Activated B cell treated with CpG ODN at 0.5 μM for 24 hours (primary cell): ENCODE results near the gene PRKN. TPM values are rescaled to one million over a fixed set of nuclear protein-coding genes. Genes with fewer than 3 reads are reported as not detected.

ENCODE experiments used
- ATAC-seq: fragments of 200-7000 bp; cut with Tn5 transposase; one replicate; pipeline ENCODE4 v1.10.0; 2021; ENCODE audit warnings: low read depth, mild to moderate bottlenecking, moderate library complexity
- CTCF ChIA-PET: fragments of 350-600 bp; sonication (Branson Sonifier 250); formaldehyde crosslinking; loops from one replicate; lab custom pipeline; 2021; ENCODE audit warnings: antibody characterized with exemption; lab: Charles Lee
- POLR2A ChIA-PET: fragments of 350-600 bp; sonication (Branson Sonifier 250); formaldehyde crosslinking; loops from one replicate; lab custom pipeline; 2021; ENCODE audit warnings: antibody characterized with exemption; lab: Charles Lee
- DNase-seq: peaks from one replicate; pipeline ENCODE4 v3.0.0; 2022
- H3K27ac Mint-ChIP-seq: one replicate; pipeline ENCODE4 v1.8.0; 2020; ENCODE audit warnings: mixed read lengths
- H3K27me3 Mint-ChIP-seq: one replicate; pipeline ENCODE4 v1.8.0; 2021; ENCODE audit warnings: mixed read lengths
- H3K36me3 Mint-ChIP-seq: one replicate; pipeline ENCODE4 v1.8.0; 2021; ENCODE audit warnings: low read depth, mixed read lengths
- H3K4me1 Mint-ChIP-seq: one replicate; pipeline ENCODE4 v1.8.0; 2021; ENCODE audit warnings: mixed read lengths
- H3K4me3 Mint-ChIP-seq: one replicate; pipeline ENCODE4 v1.8.0; 2020; ENCODE audit warnings: mild to moderate bottlenecking, mixed read lengths
- H3K9me3 Mint-ChIP-seq: one replicate; pipeline ENCODE4 v1.8.0; 2020; ENCODE audit warnings: mixed read lengths
- intact Hi-C: fragments of 100-400 bp; cut with micrococcal nuclease; formaldehyde crosslinking; loops from one replicate; pipeline ENCODE4 v1.15.1; 2024
- total RNA-seq: library from RNA; stranded (reverse); gene quantifications from 2 replicates; pipeline ENCODE4 v1.2.3, GENCODE V29; 2022
- TF ChIP-seq, protein P1 (sequence below): fragments of 200-600 bp; IDR thresholded peaks from one replicate; pipeline ENCODE4 v1.8.0; 2022; ENCODE audit warnings: antibody characterized with exemption, mild to moderate bottlenecking

PRKN gene
- total RNA-seq, 1 donor from 2014 or later = 2.3 TPM

DNA sequence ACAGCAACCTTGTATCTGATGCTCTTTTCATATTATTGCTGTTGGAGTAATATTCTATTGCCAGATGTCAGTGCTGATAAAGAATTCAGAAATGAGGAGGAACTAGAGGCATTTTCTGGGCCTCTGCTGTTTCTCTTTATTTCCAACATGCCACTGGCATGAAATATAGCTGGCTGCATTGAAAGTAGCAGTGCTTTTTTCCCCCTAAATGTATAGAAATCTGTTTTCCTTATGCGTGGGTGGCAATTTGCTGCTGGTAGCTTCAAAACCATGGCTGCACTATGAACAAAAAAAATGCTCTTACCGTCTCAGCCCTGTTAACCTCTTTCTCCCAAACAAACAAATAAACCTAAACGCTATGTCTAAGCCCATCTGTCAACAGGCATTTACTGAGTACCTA lies 1011.4 kb downstream of the PRKN start:
- Mint-ChIP-seq H3K4me3 (no peak overlapping the region), H3K9me3 (no peaks in the 10 kb centered on the region)

DNA sequence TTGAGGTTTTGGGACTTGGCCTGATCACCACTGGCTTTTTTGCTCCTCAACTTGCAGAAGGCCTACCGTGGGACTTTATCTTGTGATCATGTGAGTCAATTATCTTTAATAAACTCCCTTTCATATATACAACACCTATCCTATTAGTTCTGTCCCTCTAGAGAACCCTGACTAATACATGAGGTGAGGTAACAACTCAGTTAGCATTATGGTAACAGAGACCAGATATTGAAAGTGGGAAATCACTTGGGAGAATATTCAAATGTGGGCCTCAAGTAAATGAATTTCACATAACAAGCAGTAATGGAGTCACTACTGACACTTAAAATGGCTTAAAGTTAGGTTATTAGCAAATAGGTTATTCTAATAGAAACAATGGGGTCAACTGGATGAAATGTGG lies 1015.6 kb downstream of the PRKN start:
- ChIA-PET POLR2A (no interaction called here), CTCF (no interaction called here)
- Mint-ChIP-seq H3K4me3 (no peak overlapping the region), H3K4me1 (no peaks in the 10 kb centered on the region), H3K9me3 (no peaks in the 10 kb centered on the region), H3K27me3 (no peaks in the 10 kb centered on the region), H3K27ac (no peak overlapping the region), H3K36me3 (no peaks in the 10 kb centered on the region)
- ATAC-seq (no peak), DNase-seq (no peak)
- intact Hi-C loops = no loop called here
- TF ChIP-seq, protein P1, sequence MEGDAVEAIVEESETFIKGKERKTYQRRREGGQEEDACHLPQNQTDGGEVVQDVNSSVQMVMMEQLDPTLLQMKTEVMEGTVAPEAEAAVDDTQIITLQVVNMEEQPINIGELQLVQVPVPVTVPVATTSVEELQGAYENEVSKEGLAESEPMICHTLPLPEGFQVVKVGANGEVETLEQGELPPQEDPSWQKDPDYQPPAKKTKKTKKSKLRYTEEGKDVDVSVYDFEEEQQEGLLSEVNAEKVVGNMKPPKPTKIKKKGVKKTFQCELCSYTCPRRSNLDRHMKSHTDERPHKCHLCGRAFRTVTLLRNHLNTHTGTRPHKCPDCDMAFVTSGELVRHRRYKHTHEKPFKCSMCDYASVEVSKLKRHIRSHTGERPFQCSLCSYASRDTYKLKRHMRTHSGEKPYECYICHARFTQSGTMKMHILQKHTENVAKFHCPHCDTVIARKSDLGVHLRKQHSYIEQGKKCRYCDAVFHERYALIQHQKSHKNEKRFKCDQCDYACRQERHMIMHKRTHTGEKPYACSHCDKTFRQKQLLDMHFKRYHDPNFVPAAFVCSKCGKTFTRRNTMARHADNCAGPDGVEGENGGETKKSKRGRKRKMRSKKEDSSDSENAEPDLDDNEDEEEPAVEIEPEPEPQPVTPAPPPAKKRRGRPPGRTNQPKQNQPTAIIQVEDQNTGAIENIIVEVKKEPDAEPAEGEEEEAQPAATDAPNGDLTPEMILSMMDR = no peak

More for the DNA sequence above, 1011.4 kb downstream of the PRKN start:
- H3K27ac Mint-ChIP-seq = no peak overlapping the region
- POLR2A ChIA-PET = no interaction called here
- intact Hi-C loops = no loop called here
- DNase-seq (no peak), ATAC-seq (no peak)
- TF ChIP-seq, protein P1 = no peak
- H3K36me3 Mint-ChIP-seq = no peaks in the 10 kb centered on the region
- no peaks in the 10 kb centered on the region for H3K4me1 Mint-ChIP-seq
- no peaks in the 10 kb centered on the region for H3K27me3 Mint-ChIP-seq
- CTCF ChIA-PET = no interaction called here

DNA sequence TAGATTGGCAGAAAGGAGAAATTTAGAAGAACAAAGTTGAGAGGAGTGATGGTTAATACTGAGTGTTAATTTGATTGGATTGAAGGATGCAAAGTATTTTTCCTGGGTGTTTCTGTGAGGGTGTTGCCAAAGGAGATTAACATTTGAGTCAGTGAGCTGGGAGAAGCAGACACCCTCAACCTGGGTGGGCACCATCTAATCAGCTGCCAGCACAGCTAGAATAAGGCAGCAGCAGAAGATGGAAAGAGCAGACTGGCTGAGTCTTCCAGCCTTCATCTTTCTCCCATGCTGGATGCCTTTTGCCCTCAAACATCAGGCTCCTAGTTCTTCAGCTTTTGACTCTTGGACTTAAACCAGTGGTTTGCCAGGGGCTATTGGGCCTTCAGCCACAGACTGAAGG lies 1016.1 kb downstream of the PRKN start:
- Mint-ChIP-seq H3K4me3 (no peak overlapping the region), H3K27ac (no peak overlapping the region), H3K27me3 (no peaks in the 10 kb centered on the region), H3K9me3 (no peaks in the 10 kb centered on the region), H3K36me3 (no peaks in the 10 kb centered on the region), H3K4me1 (no peaks in the 10 kb centered on the region)
- intact Hi-C loops = no loop called here
- POLR2A ChIA-PET = no interaction called here
- CTCF ChIA-PET = no interaction called here
- TF ChIP-seq, protein P1 = no peak
- ATAC-seq (no peak), DNase-seq (no peak)

DNA sequence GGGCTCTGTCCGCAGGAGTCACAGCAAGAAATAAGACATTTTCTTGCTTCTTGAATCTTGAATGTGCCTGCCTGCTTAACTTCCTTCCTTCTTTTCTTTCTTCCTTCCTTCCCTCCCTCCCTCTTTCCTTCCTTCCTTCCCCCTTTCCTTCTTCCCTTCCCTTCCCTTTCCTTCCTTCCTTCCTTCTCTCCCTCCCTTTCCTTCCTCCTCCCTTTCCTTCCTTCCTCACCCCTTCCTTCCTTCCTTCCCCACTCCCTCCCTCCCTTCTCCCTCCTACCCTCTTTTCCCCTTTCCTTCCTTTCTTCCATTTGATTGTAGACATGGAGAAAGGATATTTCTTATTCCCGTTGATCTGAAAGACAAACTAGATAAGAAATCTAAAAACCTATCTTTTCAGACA lies 1016.9 kb downstream of the PRKN start:
- DNase-seq (no peak), ATAC-seq (no peak)
- Mint-ChIP-seq H3K27ac (no peak overlapping the region), H3K36me3 (no peaks in the 10 kb centered on the region), H3K4me1 (no peaks in the 10 kb centered on the region), H3K4me3 (no peak overlapping the region), H3K27me3 (no peaks in the 10 kb centered on the region), H3K9me3 (no peaks in the 10 kb centered on the region)
- CTCF ChIA-PET = no interaction called here
- POLR2A ChIA-PET = no interaction called here
- intact Hi-C loops = no loop called here
- TF ChIP-seq, protein P1 = no peak

DNA sequence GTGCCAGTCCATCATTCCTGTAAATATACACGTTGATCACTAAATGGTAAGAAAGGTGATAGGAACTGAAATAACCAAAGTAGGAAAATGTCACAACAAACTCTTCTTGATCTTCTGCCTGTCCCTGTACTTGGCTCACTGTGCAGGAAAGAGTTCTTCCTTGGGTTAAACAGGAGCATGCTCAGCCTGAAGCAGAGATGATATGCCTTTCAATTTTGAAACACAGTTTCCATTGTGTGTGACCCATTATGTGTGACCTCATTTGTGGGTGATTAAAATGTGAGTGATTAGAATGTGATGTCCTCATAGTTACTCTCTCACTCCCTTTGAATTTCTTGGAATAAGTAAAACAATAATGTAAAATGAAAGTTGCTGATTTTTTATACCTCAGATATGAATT lies 1026.5 kb downstream of the PRKN start:
- Mint-ChIP-seq H3K27ac (no peak overlapping the region), H3K4me1 (no peaks in the 10 kb centered on the region), H3K27me3 (no peaks in the 10 kb centered on the region), H3K36me3 (no peaks in the 10 kb centered on the region), H3K4me3 (no peak overlapping the region), H3K9me3 (no peaks in the 10 kb centered on the region)
- intact Hi-C loops = no loop called here
- CTCF ChIA-PET = no interaction called here
- ATAC-seq = no peak
- POLR2A ChIA-PET = no interaction called here
- DNase-seq = no peak
- TF ChIP-seq, protein P1 = no peak
